H4 (cell line): ENCODE data around the gene AP5S1. TPM values are rescaled to one million over a fixed set of nuclear protein-coding genes. Genes with fewer than 3 reads are reported as not detected.
A peak's percentile ranks its signal among the peaks of the same experiment; 100 is the strongest.
"Not testable (repeated sequence)": the region's sequence is repeated elsewhere in the genome, so short reads cannot be mapped to it uniquely, and the experiment has no call there.

Experiments
- DNase-seq: peaks from one replicate; pipeline ENCODE4 v3.0.0-alpha.2; 2015; ENCODE audit warnings: low spot score
- total RNA-seq: library from RNA; depleted of rRNA; stranded (reverse); fragments of >200 nt; shearing (Covaris generic); gene quantifications from 2 replicates; pipeline ENCODE4 v1.2.3, GENCODE V29; 2014

AP5S1 gene
- total RNA-seq, 1 experiment from 2014 or later, result 16.7 TPM

- DNase-seq, result not testable (repeated sequence)
Observed at GRCh38 chr20:3789201-3789600, 31.1 kb upstream of the AP5S1 start.

- not testable (repeated sequence) for DNase-seq
Observed at GRCh38 chr20:3794168-3794567, 26.2 kb upstream of the AP5S1 start.

- DNase-seq, result no peak
Observed at GRCh38 chr20:3794701-3795420, 25.5 kb upstream of the AP5S1 start.

DNA sequence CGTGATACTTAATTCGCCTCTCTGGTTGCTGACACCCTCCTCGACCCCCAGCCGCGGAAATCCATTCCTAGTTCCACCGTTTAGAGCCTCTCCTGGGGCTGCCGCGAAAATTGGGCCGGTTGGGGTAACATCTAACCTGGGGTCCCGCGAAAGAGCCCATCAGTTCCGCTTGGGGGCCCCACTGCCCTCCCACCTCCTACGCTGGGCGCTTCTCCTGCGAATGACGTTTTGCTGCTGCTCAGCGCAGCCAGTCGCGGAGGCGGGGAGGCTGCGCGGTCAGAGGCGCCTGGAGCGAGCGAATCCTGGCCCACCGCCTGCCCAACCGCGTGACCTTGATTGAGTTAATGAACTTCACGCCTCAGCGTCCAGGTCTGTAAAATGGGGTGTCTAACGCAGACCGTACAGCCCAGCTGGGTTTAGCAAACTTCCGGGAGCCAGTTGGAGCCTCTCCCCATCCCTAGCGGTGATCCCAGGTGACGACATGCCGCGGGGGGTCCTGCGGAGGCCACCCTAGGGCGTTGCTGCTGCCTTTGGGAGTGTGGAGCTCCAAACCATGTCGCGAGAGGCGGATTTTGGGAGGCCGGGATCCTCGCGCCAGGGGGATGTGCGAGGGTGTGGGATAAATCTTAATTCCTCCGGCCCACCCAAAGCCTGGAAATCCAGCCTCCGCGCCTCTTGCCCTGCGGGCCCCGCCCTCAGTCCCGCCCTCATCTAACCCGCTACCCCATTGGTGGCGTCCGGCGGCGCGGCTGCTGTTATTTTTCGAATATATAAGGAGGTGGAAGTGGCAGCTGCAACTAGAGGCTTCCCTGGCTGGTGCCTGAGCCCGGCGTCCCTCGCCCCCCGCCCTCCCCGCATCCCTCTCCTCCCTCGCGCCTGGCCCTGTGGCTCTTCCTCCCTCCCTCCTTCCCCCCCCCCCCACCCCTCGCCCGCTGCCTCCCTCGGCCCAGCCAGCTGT is 24.6 kb upstream of the AP5S1 start, which contains the start of gene CDC25B:
Gene CDC25B, plus strand, starts transcription at position 800 of the 958 bp plus-strand sequence. CDS start 222 bp downstream, outside the sequence.
- DNase-seq, result peak; percentile 94

GRCh38 chr20:3796477-3797225 is 23.7 kb upstream of the AP5S1 start:
- DNase-seq, result no peak

GRCh38 chr20:3797226-3797545 is 23.2 kb upstream of the AP5S1 start:
- no peak for DNase-seq

DNA sequence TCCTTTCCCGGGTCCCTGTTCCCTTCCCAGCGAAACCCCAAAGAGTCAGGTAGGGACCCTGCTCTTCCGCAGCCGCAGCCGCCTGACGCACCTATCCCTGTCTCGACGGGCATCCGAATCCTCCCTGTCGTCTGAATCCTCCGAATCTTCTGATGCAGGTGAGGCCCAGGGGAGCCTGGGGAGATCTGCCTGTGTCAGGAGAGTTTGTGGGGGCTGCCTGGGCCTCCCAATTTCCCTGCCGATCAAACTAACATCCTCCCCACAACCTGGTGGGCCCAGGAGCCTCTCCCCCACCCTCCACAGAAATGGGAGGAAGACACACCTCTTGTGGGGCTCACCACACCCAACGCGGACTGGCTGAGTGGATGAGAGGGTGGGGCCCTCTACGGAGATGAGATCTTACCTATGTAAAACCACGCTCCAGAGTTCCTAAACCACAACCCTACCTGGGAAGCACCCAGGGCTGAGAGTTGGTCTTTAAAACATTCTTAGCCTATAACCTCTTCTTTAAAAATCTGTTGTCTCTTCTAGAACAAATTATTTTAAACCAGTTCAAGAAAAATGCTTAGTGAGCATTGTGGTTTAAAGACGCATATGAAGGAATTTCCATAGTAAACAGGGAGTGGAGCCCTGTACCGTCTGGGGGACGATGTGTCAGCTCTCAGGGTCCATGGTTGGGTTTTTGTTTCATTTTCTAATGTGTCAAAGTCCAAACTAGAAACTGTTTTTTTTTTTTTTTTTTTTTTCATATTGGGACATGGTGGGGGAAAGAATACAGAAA is 22.6 kb upstream of the AP5S1 start:
- no peak for DNase-seq

GRCh38 chr20:3798373-3798768 is 22.0 kb upstream of the AP5S1 start:
- no peak for DNase-seq

DNA sequence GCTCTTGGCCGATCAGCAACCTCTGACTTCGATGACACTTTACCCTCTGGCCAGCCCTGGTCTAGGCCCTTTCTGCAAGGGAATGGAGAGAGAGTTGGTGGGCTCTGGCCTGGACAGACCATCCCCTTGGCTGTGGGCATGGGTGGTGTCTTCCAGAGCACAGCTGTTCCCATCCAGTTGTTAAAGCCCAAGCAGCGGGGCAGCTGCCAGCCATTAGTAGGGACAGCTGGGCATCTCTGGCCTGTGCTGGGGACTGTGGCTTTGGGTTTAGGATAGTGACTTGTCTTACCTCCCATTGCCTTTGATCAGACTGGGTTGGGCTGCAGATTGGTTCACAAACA is 21.5 kb upstream of the AP5S1 start:
- DNase-seq, result no peak

- DNase-seq, result no peak
Observed at GRCh38 chr20:3800256-3800877, 20.0 kb upstream of the AP5S1 start.

GRCh38 chr20:3800878-3801260 is 19.5 kb upstream of the AP5S1 start:
- no peak for DNase-seq

DNA sequence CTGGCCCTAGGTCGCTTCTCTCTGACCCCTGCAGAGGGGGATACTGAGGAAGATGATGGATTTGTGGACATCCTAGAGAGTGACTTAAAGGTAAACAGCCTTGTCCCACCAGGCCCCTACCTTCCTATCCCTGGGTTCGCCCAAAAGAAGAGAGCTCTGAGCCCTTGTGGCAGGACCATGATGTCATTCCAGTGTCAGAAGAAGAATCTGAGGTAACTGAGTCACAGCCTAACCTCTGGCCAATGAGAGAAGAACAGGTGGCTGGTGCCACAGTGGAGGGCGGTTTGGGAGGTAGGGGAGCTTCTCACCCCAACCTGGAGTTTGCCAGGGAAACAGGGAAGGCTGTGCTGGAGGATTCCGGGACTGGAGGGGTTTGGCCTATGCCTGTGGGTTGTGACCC is 19.0 kb upstream of the AP5S1 start:
- no peak for DNase-seq

DNA sequence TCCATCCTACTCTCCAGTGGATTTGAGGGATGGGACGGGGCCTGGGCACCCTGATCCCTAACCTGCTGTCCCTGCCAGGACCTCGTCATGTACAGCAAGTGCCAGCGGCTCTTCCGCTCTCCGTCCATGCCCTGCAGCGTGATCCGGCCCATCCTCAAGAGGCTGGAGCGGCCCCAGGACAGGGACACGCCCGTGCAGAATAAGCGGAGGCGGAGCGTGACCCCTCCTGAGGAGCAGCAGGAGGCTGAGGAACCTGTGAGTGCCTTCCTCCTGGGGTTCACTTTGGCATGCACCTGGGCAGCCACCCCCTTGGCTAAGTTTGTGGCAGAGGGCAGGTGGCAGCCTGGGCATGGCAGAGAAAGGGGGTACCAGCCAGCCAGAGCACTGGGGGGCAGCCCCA is 18.5 kb upstream of the AP5S1 start:
- no peak for DNase-seq

- no peak for DNase-seq
Observed at GRCh38 chr20:3802524-3803239, 17.7 kb upstream of the AP5S1 start.

- no peak for DNase-seq
Observed at GRCh38 chr20:3803289-3803688, 17.1 kb upstream of the AP5S1 start.

- no peak for DNase-seq
Observed at GRCh38 chr20:3803854-3804253, 16.5 kb upstream of the AP5S1 start.

GRCh38 chr20:3804254-3804751 is 16.0 kb upstream of the AP5S1 start:
- DNase-seq, result no peak

DNA sequence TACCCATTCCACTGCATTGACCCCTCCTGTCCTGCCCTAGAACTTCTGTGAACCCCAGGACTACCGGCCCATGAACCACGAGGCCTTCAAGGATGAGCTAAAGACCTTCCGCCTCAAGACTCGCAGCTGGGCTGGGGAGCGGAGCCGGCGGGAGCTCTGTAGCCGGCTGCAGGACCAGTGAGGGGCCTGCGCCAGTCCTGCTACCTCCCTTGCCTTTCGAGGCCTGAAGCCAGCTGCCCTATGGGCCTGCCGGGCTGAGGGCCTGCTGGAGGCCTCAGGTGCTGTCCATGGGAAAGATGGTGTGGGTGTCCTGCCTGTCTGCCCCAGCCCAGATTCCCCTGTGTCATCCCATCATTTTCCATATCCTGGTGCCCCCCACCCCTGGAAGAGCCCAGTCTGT is 15.6 kb upstream of the AP5S1 start:
- DNase-seq, result no peak

- DNase-seq, result no peak
Observed at GRCh38 chr20:3808544-3808943, 11.8 kb upstream of the AP5S1 start.
